Measurements from ENCODE around the gene COQ6.
"Not testable (repeated sequence)": the region's sequence is repeated elsewhere in the genome, so short reads cannot be mapped to it uniquely, and the experiment has no call there.

Gene COQ6

DNA sequence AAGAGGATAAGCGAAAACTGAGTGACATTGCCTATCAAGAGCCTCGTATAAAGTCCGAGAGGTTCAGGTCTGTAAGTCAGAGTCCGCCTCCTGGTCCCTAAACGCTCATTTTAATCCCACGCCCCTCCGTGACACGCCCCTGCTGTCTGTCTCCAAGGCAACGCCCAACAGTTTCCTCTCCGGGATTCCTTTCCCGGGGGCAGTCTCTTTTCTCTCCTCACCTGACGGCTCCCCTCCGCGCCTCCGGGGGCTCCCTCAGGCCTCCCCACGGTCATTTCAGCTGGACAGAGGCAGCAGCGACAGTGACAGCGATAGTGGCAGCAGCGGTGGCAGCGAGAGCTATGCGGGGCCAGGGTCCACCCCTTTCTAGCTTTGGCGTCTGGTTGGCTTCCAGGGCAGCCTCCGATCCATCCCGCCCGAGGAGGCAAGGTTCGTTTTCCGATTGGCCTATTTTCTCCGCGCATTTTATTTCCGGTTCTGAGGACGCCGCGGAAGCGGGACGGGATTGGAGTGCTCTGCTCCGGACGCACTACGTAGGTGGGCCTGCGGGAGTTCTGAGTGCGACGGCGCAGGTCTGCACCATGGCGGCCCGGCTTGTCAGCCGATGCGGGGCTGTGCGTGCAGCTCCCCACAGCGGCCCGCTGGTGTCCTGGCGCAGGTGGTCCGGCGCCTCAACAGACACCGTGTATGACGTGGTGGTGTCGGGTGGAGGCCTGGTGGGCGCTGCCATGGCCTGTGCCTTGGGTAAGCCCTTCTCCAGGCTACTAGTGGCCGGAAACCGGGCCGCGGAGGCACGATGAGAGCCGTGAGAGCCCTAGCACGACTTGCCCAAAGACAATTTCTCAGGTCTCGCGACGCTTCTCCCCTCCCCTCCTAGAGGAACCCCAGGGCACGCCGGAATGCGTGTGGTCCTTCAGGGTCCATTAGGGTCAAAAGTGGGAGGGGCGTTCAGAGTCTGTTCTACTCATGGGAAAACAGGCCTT is at the start of gene COQ6, which contains the start of gene FAM161B:
Gene COQ6 (plus strand): TSS at position 551 of the 983 bp plus-strand sequence. CDS start 31 bp downstream, at position 582.
Gene FAM161B (minus strand): TSS at position 343 of the 983 bp plus-strand sequence. CDS start 68 bp downstream, at position 275.
- H3K9me3 Mint-ChIP-seq: no peaks in the 10 kb centered on the region
- peak; percentile 96 for DNase-seq
- peak within 1 kb of the TSS; percentile 96 for H3K4me3 Mint-ChIP-seq
- CTCF ChIA-PET: interaction anchor here (0.9 kb wide), 1 partner anchor 81 kb away, joined by 3 read pairs; no protein-coding TSS in a partner anchor
- peaks cover 21% of the 10 kb centered on the region for H3K4me1 Mint-ChIP-seq
- peak within 1 kb of the TSS; percentile 89 for H3K27ac Mint-ChIP-seq
- H3K36me3 Mint-ChIP-seq: peaks cover 3% of the 10 kb centered on the region
- no peaks in the 10 kb centered on the region for H3K27me3 Mint-ChIP-seq

DNA sequence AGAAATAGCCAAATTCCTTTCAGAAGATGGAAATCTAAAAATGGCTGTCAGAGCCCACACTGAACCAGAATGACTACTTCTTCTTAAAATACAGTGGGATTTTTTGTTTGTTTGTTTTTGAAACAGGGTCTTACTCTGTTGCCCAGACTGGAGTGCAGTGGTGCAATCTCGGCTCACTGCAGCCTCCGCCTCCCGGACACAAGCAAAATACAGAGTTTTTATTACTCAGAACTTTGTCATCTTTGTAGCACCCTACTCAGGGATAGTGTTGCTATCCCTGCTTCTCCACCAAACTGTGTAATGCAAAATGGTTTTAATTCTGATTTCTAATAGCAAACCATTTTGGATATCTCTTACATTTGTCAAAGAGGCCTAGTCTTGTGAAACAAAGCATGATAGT is 47.1 kb upstream of the COQ6 start:
- Mint-ChIP-seq H3K27ac (no peak overlapping the region), H3K27me3 (no peaks in the 10 kb centered on the region), H3K4me1 (no peaks in the 10 kb centered on the region), H3K4me3 (no peak overlapping the region), H3K36me3 (peaks cover 39% of the 10 kb centered on the region), H3K9me3 (no peaks in the 10 kb centered on the region)
- CTCF ChIA-PET: no interaction called here
- no peak for DNase-seq

DNA sequence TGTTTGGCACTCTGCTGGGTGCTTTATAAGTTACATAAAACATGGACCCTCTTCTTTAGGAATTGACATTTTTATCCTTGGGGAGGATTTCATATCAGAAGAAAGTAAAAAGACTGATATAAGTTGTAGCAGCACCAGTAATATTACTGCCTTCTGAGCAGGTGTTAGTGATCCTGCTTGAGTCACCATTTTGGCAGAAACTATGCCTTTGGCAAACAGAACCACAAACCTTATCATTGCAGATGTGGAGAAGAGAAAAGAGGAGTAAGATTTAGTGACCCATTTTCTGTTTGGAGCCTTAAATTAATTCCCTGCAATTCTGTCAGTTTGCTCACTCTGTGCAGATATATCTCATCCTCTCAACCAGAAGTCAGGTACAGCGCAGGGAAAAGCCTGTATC is 40.4 kb upstream of the COQ6 start:
- DNase-seq: no peak
- H3K9me3 Mint-ChIP-seq: peaks cover 3% of the 10 kb centered on the region
- H3K27me3 Mint-ChIP-seq: no peaks in the 10 kb centered on the region
- no peak overlapping the region for H3K27ac Mint-ChIP-seq
- H3K36me3 Mint-ChIP-seq: peaks cover 69% of the 10 kb centered on the region
- H3K4me1 Mint-ChIP-seq: no peaks in the 10 kb centered on the region
- no peak overlapping the region for H3K4me3 Mint-ChIP-seq
- CTCF ChIA-PET: no interaction called here

DNA sequence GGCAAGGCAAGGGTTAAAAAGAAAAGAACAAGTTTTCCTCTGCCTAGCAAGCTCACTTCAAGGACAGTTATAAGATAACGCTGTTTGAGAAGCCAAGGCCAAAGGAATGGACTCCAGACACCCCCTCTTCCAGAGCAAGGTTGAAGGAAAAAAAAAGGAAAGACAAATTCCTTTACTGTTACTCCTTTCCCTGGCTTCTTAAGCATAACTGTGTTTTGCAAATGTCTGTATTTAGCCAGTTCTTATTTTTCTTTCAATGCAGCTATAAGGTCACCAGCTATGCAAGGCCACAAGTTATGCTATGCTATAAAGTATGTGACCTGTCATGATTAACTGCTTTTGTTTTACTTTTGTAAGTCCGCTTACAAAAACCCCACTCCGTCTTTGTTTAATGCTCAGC is 36.8 kb upstream of the COQ6 start:
- no peak overlapping the region for H3K27ac Mint-ChIP-seq
- CTCF ChIA-PET: no interaction called here

DNA sequence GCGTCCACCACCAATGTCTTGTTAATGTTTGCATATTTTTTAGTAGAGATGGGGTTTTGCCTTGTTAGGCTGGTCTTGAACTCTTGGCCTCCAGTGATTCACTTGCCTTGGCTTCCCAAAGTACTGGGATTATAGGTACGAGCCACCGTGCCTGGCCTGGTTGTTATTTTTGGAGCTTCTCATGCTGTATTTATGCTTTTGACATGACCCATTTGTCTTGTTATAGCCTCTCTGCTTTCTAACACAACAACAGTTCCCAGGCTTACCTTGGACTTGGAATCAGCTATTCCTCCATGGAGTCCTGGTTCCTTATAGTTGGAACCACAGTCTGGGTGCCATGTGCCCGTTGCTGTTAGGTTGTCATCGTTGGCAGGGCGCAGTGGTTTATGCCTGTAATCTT is 33.8 kb upstream of the COQ6 start:
- Mint-ChIP-seq H3K27me3 (no peaks in the 10 kb centered on the region), H3K4me3 (no peak overlapping the region), H3K9me3 (peaks cover 3% of the 10 kb centered on the region), H3K27ac (no peak overlapping the region), H3K36me3 (peaks cover 53% of the 10 kb centered on the region), H3K4me1 (no peaks in the 10 kb centered on the region)
- DNase-seq: no peak
- CTCF ChIA-PET: interaction anchor here (0.6 to 1.0 kb wide), 2 partner anchors 14 to 187 kb away, joined by 3 read pairs; no protein-coding TSS in a partner anchor

More for the DNA sequence above, 36.8 kb upstream of the COQ6 start:
- Mint-ChIP-seq H3K9me3 (peaks cover 3% of the 10 kb centered on the region), H3K4me3 (no peak overlapping the region), H3K27me3 (no peaks in the 10 kb centered on the region), H3K36me3 (peaks cover 56% of the 10 kb centered on the region), H3K4me1 (no peaks in the 10 kb centered on the region)
- DNase-seq: no peak

DNA sequence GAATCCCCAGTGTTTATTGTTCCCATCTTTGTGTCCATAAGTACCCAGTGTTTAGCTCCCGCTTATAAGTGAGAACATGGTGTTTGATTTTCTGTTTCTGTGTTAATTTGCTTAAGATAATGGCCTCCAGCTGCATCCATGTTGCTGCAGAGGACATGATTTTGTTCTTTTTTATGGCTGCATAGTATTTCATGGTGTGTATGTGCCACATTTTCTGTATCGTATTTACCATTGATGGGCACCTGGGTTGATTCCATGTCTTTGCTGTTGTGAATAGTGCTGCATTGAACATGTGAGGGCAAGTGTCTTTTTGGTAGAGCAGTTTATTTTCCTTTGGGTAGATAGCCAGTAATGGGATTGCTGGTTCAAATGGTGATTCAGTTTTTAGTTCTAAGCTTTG is 30.6 kb upstream of the COQ6 start:
- CTCF ChIA-PET, H3K27ac Mint-ChIP-seq, H3K27me3 Mint-ChIP-seq, H3K4me1 Mint-ChIP-seq, H3K4me3 Mint-ChIP-seq, H3K9me3 Mint-ChIP-seq, DNase-seq: not testable (repeated sequence)
- peaks cover 51% of the 10 kb centered on the region for H3K36me3 Mint-ChIP-seq

DNA sequence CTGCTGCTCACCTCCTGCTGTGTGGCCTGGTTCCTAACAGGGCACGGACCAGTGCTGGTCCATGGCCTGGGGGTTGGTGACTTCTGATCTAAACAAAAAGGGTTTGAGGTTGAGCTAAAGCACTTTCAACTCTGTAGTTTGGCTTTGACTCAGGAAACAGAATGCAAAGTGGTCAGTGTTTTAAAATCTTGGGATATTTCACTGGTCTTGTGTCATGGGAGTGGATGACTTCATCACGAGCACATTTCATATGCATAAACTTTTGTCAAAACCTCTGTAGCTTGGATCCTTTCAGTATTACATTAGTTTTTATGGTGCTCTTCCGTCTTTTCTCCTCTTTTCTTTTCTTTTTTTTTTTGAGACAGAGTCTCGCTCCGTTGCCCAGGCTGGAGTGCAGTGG is 25.8 kb upstream of the COQ6 start:
- Mint-ChIP-seq H3K4me1 (no peaks in the 10 kb centered on the region), H3K27ac (no peak overlapping the region)

DNA sequence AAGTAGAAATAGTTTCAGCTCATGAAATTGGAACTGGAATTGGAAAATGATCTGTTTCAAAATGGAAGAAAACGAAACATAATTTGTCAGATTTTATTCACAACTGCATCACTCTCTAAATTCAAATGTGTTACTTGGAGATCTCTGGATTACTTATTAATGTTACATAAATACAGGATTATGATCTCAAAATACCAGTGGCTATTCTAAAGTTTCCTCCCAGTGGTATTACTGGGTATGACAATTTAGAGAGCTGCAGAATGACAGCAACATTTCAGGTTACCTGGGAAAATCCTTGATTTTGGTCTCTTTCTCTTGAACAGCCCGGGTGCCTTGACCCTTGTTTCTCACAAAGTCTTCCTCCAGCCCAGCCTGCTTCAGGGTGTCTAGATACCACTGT is 14.4 kb upstream of the COQ6 start:
- no peak for DNase-seq
- Mint-ChIP-seq H3K27ac (peak overlapping the region; percentile 8), H3K9me3 (no peaks in the 10 kb centered on the region), H3K27me3 (no peaks in the 10 kb centered on the region), H3K4me3 (no peak overlapping the region), H3K4me1 (peaks cover 8% of the 10 kb centered on the region), H3K36me3 (peaks cover 33% of the 10 kb centered on the region)
- CTCF ChIA-PET: interaction anchor here (0.7 to 0.8 kb wide), 2 partner anchors 8 to 11 kb away, joined by 3 to 4 read pairs; no protein-coding TSS in a partner anchor

More for the DNA sequence above, 25.8 kb upstream of the COQ6 start:
- DNase-seq: no peak
- H3K4me3 Mint-ChIP-seq: no peak overlapping the region
- H3K9me3 Mint-ChIP-seq: no peaks in the 10 kb centered on the region
- CTCF ChIA-PET: interaction anchor here (0.6 kb wide), 1 partner anchor 176 kb away, joined by 3 read pairs; no protein-coding TSS in a partner anchor
- H3K27me3 Mint-ChIP-seq: no peaks in the 10 kb centered on the region
- peaks cover 61% of the 10 kb centered on the region for H3K36me3 Mint-ChIP-seq

DNA sequence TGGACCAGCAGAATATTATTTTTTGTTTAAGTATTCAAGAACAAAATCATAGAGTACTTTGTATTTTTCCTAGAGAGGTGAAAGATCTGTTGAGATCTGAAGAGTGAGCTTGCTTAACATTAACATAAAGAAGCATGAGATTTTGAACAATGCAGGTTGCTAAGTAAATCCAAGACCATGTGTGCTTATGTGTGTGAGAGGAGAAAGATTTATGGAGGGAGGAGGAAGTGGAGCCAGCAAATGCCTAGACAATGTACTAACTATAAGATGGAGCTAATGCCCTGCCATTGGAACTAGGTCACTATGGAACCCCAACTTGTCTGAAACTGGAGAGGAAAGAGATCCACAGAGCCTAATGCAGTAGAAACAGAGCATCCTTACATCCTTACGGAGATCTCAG is 13.6 kb upstream of the COQ6 start:
- no peaks in the 10 kb centered on the region for H3K9me3 Mint-ChIP-seq
- no peak overlapping the region for H3K27ac Mint-ChIP-seq
- peaks cover 26% of the 10 kb centered on the region for H3K36me3 Mint-ChIP-seq

DNA sequence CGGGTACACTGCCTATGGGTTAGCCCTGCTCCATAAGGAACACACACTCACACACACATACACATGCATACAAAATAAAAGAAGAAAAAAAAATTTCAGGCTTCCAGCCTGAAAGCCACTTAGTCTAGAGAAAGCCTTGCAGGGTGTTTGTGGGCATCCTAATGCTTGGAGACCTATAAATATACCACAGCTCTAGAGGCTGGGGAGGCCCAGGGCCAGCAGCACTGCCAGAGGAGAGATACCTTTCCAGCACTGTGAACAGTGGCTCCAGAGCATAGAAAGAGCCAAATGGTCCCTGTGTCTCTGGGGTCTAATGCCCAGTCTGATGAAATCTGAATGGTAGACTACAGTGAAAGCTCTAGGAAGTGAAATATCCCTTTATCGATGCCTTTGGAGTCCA is 13.1 kb upstream of the COQ6 start:
- CTCF ChIA-PET: no interaction called here
- no peak overlapping the region for H3K4me3 Mint-ChIP-seq
- DNase-seq: no peak
- no peak overlapping the region for H3K27ac Mint-ChIP-seq
- H3K4me1 Mint-ChIP-seq: no peaks in the 10 kb centered on the region
- no peaks in the 10 kb centered on the region for H3K27me3 Mint-ChIP-seq
- H3K36me3 Mint-ChIP-seq: peaks cover 23% of the 10 kb centered on the region
- H3K9me3 Mint-ChIP-seq: no peaks in the 10 kb centered on the region

More for the DNA sequence above, 13.6 kb upstream of the COQ6 start:
- H3K4me1 Mint-ChIP-seq: peaks cover 1% of the 10 kb centered on the region
- no peaks in the 10 kb centered on the region for H3K27me3 Mint-ChIP-seq
- H3K4me3 Mint-ChIP-seq: no peak overlapping the region
- CTCF ChIA-PET: interaction anchor here (0.8 kb wide), 1 partner anchor 10 kb away, joined by 4 read pairs; no protein-coding TSS in a partner anchor
- no peak for DNase-seq

DNA sequence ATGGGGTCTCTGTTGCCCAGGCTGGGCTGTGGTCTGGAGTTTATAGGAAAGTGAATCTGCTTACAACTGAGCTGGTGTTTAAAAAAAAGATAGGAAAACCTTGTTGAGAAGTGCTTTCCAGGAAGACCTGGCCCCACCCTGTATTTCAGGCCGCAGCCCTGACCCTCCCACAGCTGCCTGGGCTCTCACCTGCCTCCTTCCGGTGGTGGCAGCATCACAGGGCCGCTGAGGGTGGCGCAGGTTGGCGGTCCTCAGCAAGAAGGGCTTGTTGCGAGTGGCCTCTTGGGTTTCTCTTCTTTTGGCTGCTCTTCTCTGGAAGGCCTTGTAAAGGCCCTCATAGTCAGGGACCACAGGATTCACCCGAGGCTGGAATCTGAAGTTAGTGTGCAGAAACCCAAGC is 7.9 kb upstream of the COQ6 start:
- Mint-ChIP-seq H3K9me3 (no peaks in the 10 kb centered on the region), H3K27ac (no peak overlapping the region), H3K27me3 (no peaks in the 10 kb centered on the region), H3K4me1 (peaks cover 8% of the 10 kb centered on the region), H3K4me3 (no peak overlapping the region), H3K36me3 (peaks cover 2% of the 10 kb centered on the region)
- DNase-seq: no peak
- CTCF ChIA-PET: interaction anchor here (1.3 kb wide), 1 partner anchor 10 kb away, joined by 4 read pairs; no protein-coding TSS in a partner anchor

DNA sequence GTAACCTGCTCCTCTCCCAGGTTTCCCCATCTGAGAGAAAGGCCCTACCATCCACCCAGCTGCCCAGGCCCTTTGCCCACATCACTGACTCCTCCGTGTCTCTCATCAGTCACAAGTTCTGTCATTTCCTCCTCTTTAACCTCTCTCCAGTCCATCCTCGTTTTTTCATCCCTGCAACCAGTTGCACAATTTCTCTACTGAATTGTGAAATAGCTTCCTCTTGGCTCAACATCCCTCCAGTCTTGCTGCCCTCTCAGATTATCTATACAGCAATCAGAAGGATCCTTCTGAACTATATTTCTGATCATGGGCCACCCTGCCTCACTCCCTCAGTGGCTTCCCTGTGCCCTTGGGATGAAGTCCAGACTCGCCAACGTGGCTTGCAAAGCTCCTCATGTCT is 7.0 kb upstream of the COQ6 start:
- CTCF ChIA-PET: interaction anchor here (1.3 kb wide), 1 partner anchor 11 kb away, joined by 4 read pairs; no protein-coding TSS in a partner anchor
- H3K4me1 Mint-ChIP-seq: peaks cover 8% of the 10 kb centered on the region
- H3K27ac Mint-ChIP-seq: no peak overlapping the region
- no peaks in the 10 kb centered on the region for H3K36me3 Mint-ChIP-seq
- no peak overlapping the region for H3K4me3 Mint-ChIP-seq
- DNase-seq: no peak
- no peaks in the 10 kb centered on the region for H3K9me3 Mint-ChIP-seq
- H3K27me3 Mint-ChIP-seq: no peaks in the 10 kb centered on the region

DNA sequence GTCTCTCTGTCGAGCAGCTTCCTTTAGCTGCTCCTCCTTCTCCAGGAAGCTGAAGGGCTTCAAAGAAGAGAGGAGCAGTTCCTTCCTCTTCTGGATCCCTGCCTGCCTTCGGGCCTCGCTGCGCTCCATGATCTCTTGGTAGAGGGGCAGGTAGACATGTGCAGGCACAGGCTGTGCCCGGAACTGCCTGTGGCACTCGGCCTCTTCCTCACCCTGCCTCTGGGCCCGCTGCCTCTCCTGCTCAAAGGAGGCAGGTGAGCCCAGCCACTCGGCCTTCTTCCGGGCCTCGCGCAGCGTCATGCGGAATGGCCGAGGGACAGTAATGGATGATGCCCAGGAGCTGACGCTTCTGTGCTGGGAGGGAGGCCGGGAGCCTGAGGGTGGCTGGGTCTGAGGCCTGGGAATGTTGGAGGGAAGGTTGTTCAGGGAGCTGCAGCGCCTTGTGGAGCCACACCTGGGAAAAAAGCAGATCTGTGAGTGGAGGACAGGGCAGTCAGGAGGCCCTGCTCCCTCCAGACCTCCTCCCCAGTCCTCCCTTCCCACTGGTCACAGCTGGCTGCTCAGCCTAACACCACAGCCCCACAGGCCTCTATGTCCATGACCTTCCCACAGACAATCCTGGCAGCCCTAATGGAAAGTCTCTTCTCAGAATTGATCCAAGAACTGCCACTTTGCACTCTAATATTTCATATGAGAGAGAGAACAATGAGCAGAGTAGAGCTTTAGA is 5.5 kb upstream of the COQ6 start:
- DNase-seq: no peak
- no peak overlapping the region for H3K27ac Mint-ChIP-seq
- no peaks in the 10 kb centered on the region for H3K9me3 Mint-ChIP-seq
- peaks cover 9% of the 10 kb centered on the region for H3K4me1 Mint-ChIP-seq
- H3K27me3 Mint-ChIP-seq: no peaks in the 10 kb centered on the region
- CTCF ChIA-PET: interaction anchor here (0.7 kb wide), 1 partner anchor 9 kb away, joined by 3 read pairs; no protein-coding TSS in a partner anchor
- H3K4me3 Mint-ChIP-seq: no peak overlapping the region
- H3K36me3 Mint-ChIP-seq: no peaks in the 10 kb centered on the region

DNA sequence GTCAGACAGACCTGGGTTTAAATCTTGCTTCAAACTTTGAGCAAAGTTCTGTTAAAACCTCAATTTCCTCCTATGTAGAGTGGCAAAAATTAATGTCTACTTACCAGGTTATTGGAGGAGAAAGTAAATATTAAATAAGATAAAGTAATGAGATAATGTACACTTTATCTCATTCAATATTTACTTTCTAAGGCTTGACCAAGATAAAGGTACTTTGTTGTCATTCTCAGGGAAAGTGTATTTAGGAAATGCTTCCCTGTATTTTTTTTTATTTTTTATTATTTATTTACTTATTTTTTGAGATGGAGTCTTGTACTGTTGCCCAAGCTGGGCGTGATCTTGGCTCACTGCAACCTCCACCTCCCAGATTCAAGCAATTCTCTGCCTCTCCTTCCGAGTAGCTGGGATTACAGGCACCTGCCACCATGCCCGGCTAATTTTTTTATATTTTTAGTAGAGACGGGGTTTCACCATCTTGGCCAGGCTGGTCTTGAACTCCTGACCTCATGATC is 4.9 kb upstream of the COQ6 start:
- Mint-ChIP-seq H3K4me3 (no peak overlapping the region), H3K9me3 (no peaks in the 10 kb centered on the region), H3K36me3 (no peaks in the 10 kb centered on the region), H3K4me1 (peaks cover 15% of the 10 kb centered on the region), H3K27me3 (no peaks in the 10 kb centered on the region), H3K27ac (no peak overlapping the region)
- no peak for DNase-seq
- CTCF ChIA-PET: no interaction called here
